ENCODE results near the gene TMEM156.

TMEM156 gene

GRCh38 chr4:38919494-38919893, 112.7 kb downstream of the TMEM156 start:
- H3K27me3 ChIP-seq (ENCODE audit: control insufficient read depth in 1 of 2, insufficient read depth in 1 of 2, low read length in 2 of 2) = no peaks in the 10 kb centered on the region
- H3K4me3 ChIP-seq (ENCODE audit: insufficient read depth in 1 of 2, low read depth in 1 of 2, low read length in 2 of 2) = no peak overlapping the region
- peak overlapping the region; percentile 95 for H2AK5ac ChIP-seq (ENCODE audit: low read length, severe bottlenecking)
- no peak overlapping the region for H3K18ac ChIP-seq (ENCODE audit: low read depth in 1 of 2, low read length in 2 of 2)
- H4K91ac ChIP-seq (ENCODE audit: low read length) = no peak overlapping the region
- H2BK5ac ChIP-seq (ENCODE audit: low read depth, low read length, poor library complexity, severe bottlenecking) = no peak overlapping the region
- peaks cover 17% of the 10 kb centered on the region for H3K79me1 ChIP-seq (replicated peaks; ENCODE audit: low read length, poor library complexity, severe bottlenecking)
- WGBS = 100% methylated on average over 3 of the region's 3 CpGs
- H3K9me3 ChIP-seq (ENCODE audit: control insufficient read depth, low read length) = no peaks in the 10 kb centered on the region
- H3K9ac ChIP-seq (ENCODE audit: low read length) = no peak overlapping the region
- no peak overlapping the region for H2BK120ac ChIP-seq (ENCODE audit: low read depth, low read length)
- no peak overlapping the region for H3K4ac ChIP-seq (ENCODE audit: low read depth in 1 of 2, low read length in 2 of 2)
- H3K14ac ChIP-seq (ENCODE audit: low read length in 2 of 2) = no peak overlapping the region
- H2BK12ac ChIP-seq (ENCODE audit: low read length in 2 of 2) = peak overlapping the region; percentile 34 to 69
- no peak for DNase-seq
- no peak overlapping the region for H3K4me2 ChIP-seq (ENCODE audit: low read length, poor library complexity, severe bottlenecking)
- H2AFZ ChIP-seq (ENCODE audit: low read depth, low read length) = no peak overlapping the region
- H3K27ac ChIP-seq (ENCODE audit: low read length, poor library complexity, severe bottlenecking) = peak overlapping the region; percentile 16
- H3K4me1 ChIP-seq (ENCODE audit: control insufficient read depth, insufficient read depth, low read depth, low read length) = peaks cover 13% of the 10 kb centered on the region
- H3K36me3 ChIP-seq (ENCODE audit: control insufficient read depth in 1 of 2, insufficient read depth in 2 of 2, low read depth in 1 of 2, low read length in 2 of 2) = peaks cover 45 to 94% of the 10 kb centered on the region in 2 experiments
- H3K23ac ChIP-seq (ENCODE audit: low read length in 2 of 2) = no peak overlapping the region
- no peak overlapping the region for H2BK15ac ChIP-seq (ENCODE audit: low read depth, poor library complexity, severe bottlenecking)
- H4K8ac ChIP-seq (ENCODE audit: low read length) = no peak overlapping the region

- Histone ChIP-seq H2AFZ (ENCODE audit: low read depth, low read length) (no peak overlapping the region), H2BK120ac (ENCODE audit: low read depth, low read length) (no peak overlapping the region), H2BK15ac (ENCODE audit: low read depth, poor library complexity, severe bottlenecking) (no peak overlapping the region), H3K27ac (ENCODE audit: low read length, poor library complexity, severe bottlenecking) (peak overlapping the region; percentile 66), H3K9me3 (ENCODE audit: control insufficient read depth, low read length) (no peaks in the 10 kb centered on the region), H3K4ac (ENCODE audit: low read depth in 1 of 2, low read length in 2 of 2) (no peak overlapping the region), H4K91ac (ENCODE audit: low read length) (no peak overlapping the region), H3K4me3 (ENCODE audit: insufficient read depth in 1 of 2, low read depth in 1 of 2, low read length in 2 of 2) (no peak overlapping the region), H4K8ac (ENCODE audit: low read length) (no peak overlapping the region), H3K4me2 (ENCODE audit: low read length, poor library complexity, severe bottlenecking) (no peak overlapping the region), H3K23ac (ENCODE audit: low read length in 2 of 2) (no peak overlapping the region), H3K4me1 (ENCODE audit: control insufficient read depth, insufficient read depth, low read depth, low read length) (peaks cover 10% of the 10 kb centered on the region), H3K27me3 (ENCODE audit: control insufficient read depth in 1 of 2, insufficient read depth in 1 of 2, low read length in 2 of 2) (no peaks in the 10 kb centered on the region), H3K9ac (ENCODE audit: low read length) (no peak overlapping the region), H2BK5ac (ENCODE audit: low read depth, low read length, poor library complexity, severe bottlenecking) (no peak overlapping the region), H3K36me3 (ENCODE audit: control insufficient read depth in 1 of 2, insufficient read depth in 2 of 2, low read depth in 1 of 2, low read length in 2 of 2) (peaks cover 55 to 94% of the 10 kb centered on the region in 2 experiments), H3K14ac (ENCODE audit: low read length in 2 of 2) (no peak overlapping the region), H3K79me1 (replicated peaks; ENCODE audit: low read length, poor library complexity, severe bottlenecking) (peaks cover 18% of the 10 kb centered on the region), H2BK12ac (ENCODE audit: low read length in 2 of 2) (no peak overlapping the region), H2AK5ac (ENCODE audit: low read length, severe bottlenecking) (no peak overlapping the region), H3K18ac (ENCODE audit: low read depth in 1 of 2, low read length in 2 of 2) (no peak overlapping the region)
- WGBS = 80% methylated on average over 8 of the region's 8 CpGs
- no peak for DNase-seq
These were observed 114.7 kb downstream of the TMEM156 start for GRCh38 chr4:38917481-38918025.
